GM21381 (cell line): Measurements from ENCODE around the gene APBA1.
"Not testable (repeated sequence)": the region's sequence is repeated elsewhere in the genome, so short reads cannot be mapped to it uniquely, and the experiment has no call there.

ENCODE experiments used
- ATAC-seq: cut with Tn5 transposase; IDR thresholded peaks from one replicate; pipeline ENCODE4 v1.9.1; 2021; ENCODE audit warnings: mild to moderate bottlenecking, moderate library complexity; ENCODE audit not compliant: unreplicated experiment

The APBA1 gene

DNA sequence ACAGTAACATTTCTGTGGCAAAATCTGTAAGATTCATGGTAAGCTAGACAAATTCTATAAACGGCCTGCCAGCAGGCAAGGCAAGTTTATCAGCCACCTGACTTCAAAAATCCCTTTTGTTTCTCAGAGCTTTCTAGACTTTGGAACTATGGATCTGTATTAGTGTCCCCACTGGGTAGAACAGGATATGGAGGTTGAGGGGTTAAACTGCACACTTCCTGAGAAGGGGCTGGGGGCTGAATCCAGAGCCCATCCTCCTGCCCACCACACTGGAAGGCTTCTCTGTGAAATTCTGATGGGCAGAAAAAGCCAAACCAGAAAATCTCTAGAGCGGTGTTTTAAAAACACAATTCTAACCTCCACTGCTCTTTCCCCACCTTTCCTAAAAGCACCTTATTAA is 218.4 kb downstream of the APBA1 start:
- ATAC-seq: no peak

DNA sequence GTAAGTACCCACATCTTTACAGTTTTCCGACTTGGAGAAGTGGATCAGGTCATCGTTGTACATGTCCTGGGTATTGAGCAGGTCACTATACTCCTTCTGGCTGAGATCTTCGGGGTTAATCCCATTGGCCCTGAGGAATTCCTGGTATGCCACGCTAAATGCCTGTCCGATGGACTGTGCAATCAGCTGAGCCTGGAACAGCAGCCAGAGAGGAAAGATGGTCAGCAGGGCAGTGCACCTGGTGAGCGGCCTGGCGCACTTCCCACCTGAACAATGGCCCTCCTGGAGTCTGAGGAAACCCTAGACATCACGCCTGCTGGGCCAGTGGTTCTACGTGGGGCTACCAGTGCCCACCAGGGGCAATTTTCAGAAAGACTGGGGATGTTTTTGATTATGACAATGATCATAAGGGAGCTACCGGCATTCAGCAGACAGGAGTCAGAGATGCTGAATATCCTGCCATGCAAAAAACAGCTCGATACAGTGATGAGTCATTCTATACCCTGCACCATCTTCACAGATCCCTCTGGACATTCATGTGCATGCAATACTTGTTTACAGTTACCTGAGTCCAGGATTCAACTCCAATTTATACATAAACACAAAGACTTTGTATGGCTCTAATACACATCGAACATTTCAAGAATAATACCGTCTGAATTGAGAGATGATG is 219.9 kb downstream of the APBA1 start:
- ATAC-seq: no peak

DNA sequence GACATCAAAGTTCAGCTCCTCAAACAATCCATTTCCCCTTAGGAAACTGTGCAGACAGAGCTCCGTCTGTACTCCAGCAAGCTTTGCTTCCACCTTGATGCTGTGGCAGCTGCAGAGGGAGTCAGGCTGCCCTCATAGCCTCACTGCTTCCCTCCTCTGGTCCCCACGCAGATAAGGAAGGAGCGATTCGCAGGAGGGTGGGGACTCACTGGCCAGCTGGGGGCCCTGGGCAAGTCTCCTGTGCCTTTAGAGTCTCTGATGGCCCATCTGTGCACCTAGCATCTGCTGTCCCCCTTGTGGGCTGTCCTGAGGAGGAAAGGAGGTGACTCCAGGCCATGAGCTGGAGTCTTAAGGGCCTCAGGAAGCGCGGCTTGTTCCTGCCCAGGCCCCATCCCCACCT is 225.7 kb downstream of the APBA1 start:
- no peak for ATAC-seq

DNA sequence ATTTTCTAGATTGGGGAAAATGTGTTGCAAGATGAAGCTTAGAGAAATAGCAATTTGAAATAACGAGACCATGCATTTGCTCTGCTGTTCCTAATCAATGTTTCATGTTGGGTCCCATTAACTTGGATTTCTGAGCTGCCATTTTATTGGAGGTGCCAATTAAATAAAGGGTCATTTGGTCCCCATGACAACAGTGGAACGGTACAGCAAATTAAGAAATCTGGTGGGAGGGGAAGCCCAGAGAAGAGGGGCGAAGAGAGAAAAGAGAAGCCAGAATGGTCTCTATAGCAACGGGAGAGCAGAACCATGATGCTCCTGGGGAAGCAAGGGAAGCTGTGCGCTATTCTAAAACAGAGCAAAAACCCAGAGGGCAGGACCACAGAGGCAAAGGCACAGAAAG is 226.9 kb downstream of the APBA1 start:
- ATAC-seq: no peak

DNA sequence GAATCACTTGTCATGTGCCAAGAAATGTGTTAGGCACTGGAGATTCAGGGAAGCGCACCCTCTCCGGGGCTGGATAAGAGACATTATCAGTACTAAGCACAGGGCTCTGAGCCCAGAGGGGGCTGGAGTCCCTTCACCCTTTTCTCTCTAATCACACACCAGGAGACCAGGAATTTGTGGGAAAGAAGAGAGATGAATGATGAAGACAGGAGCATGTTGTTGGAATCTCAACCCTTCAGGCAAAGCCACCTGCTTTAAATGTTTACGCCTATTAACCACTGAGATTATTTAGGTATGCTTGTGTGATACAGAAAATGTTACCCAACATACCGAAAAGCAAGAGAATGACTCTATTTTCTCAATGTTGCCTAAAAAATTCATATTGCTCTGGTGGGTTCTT is 227.4 kb downstream of the APBA1 start:
- no peak for ATAC-seq

DNA sequence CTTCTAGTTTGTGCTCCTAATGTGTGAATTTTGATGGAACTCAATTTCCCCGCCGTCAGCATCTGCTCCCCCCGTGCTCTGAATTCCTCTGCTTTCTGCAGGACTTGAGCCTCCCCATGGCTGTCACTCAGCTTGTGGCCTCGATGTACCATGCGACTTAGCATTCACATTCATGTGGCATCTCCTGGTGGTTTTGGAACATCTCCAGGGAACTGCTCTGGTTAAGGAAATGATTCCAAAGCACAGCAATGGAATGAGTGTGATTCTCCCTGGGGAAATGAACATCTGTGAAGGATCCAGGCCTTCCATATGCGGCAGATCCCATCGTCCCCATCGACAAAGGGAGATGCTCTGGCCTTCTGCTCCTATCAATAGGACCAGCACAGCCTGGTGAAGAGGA is 228.2 kb downstream of the APBA1 start:
- no peak for ATAC-seq

DNA sequence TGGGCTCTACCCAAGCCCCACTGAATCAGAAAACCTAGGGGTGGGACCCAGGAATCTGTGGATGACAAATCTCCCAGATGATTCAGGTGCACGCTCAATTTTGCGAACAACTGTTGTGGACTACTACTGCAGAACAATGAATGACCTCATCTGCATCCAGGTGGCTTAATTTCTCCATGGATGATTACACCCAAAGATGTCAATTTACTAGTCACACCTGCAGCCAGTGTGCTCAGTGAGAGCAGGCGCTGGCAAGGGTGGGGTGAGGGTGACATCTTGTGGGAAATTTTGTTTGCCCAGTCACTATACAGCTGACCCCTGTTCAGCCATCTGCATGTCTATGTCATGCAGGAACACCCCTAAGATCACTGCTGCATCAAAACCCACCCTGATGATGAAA is 229.0 kb downstream of the APBA1 start:
- ATAC-seq: no peak

DNA sequence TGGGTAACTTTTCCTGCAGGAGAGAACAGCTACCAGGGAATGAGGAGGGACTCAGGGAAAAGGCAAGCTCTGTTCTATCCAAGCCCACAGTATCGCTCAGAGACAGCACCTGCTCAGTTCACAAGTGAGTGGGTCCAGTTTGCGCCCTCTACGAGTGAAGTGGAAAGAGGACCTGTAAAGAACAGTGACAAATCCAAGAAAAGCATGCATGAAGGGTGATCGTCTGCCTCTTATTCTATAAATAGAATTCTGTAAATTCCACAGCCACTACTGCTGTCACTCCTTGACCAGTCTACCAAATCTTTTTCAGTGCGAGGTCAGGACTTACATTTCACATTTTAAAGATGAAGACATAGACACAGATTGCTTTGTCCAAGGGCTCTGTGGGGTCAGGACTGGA is 229.7 kb downstream of the APBA1 start:
- no peak for ATAC-seq

DNA sequence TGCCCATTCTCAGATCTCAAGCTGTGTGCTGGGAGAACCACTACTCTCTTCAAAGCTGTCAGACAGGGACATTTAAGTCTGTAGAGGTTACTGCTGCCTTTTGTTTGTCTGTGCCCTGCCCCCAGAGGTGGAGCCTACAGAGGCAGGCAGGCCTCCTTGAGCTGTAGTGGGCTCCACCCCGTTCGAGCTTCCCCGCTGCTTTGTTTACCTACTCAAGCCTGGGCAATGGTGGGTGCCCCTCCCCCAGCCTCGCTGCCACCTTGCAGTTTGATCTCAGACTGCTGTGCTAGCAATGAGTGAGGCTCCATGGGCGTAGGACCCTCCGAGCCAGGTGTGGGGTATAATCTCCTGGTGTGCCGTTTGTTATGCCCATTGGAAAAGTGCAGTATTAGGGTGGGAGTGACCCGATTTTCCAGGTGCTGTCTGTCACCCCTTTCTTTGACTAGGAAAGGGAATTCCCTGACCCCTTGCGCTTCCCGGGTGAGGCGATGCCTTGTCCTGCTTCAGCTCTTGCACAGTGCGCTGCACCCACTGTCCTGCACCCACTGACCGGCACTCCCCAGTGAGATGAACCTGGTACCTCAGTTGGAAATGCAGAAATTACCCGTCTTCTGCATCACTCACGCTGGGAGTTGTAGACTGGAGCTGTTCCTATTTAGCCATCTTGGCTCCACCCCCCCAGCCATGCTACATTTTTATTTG is 231.8 kb downstream of the APBA1 start:
- ATAC-seq: not testable (repeated sequence)

DNA sequence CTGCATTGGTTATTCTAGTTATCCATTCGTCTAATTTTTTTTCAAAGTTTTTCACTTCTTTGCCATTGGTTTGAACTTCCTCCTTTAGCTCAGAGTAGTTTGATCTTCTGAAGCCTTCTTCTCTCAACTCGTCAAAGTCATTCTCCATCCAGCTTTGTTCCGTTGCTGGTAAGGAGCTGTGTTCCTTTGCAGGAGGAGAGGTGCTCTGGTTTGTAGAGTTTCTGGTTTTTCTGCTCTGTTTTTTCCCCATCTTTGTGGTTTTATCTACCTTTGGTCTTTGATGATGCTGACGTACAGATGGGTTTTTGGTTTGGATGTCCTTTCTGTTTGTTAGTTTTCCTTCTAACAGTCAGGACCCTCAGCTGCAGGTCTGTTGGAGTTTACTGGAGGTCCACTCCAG is 232.5 kb downstream of the APBA1 start:
- not testable (repeated sequence) for ATAC-seq

DNA sequence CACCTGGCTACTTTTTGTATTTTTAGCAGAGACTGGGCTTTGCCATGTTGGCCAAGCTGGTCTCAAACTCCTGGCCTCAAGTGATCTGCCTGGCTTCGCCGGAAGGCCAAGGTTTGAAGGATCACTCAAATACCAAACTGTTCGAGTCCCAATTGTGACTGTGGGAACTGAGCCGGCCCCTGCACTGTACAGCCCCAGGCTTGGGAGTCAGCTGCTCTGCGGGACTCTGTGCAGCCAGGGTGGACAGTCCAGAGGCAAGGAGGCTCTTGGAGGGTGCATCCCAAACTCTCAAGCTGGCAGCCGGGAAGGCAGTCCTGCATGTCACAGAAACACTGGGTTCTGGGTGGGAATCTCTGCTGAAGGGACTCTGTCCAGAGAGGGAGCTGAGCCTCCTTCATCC is 238.2 kb downstream of the APBA1 start:
- no peak for ATAC-seq

DNA sequence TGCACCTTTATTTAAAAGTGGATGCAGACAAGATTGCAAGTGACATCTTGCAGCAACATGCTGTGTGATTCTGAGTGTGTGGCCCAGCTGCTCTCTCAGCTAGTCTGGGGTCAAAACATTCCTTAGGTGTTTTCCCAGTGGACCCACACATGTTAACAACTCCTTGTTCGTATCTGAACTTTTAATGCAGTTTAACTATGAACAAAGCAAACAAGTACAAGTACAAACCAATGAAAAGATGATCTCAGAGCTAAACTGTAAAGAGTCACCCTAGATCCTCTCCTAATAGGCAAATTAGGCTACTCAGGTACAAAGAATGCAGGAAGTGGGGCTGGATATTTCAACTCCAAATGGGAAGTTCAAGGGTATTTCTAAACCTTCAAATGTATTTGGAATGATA is 238.8 kb downstream of the APBA1 start:
- ATAC-seq: no peak

DNA sequence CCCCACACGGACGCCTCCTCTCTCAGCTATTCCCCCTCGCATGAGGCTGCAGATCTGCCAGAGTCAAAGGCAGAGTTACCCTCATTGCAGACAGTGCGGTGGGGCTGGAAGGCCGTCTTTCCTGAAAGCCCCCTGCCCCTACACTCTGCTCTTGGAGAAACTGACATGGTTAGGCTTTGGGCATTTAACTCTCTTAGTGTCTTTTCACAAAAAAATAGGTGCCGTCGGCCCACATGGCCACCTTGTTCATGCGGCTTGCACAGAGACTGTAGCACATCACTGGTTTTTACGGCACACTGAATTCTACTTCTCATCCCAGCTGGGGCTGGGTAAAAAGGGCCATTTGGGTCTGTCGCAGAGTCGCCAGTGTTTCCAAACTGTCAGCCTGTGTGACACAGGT is 239.5 kb downstream of the APBA1 start:
- ATAC-seq: no peak

DNA sequence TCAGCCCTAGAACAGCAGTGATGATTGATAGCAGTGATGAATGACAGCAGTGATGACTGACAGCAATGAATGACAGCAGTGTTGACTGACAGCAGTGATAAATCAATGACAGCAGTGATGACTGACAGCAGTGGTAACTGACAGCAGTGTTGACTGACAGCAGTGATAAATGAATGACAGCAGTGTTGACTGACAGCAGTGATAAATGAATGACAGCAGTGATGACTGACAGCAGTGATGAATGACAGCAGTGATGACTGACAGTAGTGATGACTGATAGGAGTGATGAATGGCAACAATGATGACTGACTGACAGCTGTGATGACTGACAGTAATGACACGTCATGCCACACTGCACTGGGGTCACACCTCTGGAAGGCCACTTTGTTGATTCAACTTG is 240.4 kb downstream of the APBA1 start:
- no peak for ATAC-seq

DNA sequence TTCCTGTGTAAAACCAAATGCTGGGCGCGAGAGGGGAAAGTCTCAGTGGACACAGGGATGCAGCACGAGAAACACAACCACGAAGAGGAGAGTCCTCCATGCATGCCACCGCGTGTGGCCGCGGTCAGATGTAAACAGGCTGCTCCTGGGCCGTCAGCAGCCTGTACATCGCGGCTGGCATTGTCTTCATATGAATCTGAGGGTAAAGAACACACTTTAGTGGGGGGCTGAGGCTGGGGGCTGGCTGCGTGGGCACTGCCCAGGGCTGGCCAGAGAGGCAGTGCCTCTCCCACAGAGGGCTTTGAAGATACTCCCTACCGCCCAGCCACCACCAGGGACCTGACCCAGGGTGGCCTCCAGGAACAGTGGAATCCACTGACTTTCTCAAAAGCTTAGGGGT is 241.0 kb downstream of the APBA1 start:
- no peak for ATAC-seq

DNA sequence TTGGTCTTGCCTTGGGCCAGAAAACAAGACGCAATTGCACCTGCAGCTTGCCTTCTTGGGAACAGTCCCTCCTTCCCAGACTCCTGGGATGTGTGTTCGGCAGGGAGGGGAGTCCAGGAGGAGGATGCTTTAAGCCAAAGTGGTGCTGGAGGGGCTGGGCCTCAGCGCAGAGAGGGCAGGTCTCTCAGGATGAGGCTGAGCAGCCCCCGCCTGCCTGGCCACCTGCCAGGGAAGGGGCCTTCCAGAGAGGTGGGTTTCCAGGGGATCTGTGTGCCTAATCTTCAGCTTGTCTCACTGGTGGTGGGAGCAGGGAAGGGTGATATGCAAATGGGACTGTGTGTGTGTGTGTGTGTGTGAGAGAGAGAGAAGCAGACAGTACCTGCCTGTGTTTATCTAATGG is 242.0 kb downstream of the APBA1 start:
- no peak for ATAC-seq

DNA sequence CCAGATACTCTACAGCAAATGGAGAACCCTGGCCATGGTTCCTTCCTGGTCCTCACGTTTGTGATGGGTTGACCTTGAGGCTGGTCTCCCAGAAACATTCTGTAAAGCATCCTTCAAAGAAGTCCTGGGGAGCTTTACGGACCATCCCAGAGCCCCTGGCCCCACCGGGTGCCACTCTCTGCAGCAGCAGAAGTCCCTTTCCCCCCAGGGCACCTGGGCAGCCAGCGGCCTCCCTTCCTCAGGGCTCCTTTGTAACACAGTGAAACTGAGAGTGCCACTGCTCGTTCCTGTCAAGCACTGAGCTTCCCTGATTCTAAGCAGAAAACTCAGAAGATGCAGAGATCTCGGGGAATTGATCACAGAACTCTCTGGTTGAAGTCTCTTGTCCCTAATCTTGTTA is 242.9 kb downstream of the APBA1 start:
- no peak for ATAC-seq

DNA sequence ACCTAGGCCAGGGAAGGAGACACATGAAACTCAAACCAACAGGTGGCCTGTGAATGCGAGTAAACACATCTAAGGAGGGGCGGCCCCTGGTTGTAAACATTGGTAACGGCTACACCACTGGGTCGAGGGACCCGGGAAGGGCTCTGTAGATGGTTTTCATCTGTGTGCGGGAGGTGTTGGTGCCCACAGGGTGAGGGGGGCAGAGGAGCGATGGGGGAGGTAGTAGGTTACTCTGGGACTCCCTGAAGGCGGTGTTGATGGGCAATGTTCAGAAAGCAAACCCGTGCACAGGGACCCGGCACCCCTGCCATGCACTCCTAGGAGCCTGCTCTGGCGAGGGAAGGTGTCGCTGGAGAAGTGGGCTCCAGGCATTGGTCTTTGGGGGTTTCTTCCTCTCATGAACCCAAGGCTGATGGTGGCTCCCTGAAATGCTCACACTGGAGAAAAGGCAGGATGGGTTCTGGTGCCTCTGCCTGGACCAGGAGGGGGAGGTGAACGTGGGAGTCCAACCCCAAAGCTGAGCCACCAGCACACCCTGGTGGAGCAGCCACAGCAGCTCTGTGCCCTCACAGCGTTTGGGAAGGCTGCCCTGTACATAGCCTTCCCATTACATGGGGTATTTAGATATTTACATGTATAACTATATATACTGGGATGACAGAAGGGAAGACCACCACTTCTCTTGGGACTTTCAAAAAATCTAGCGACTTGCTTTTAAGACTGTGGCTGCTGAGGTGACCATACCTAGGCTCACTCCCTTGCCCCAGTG is 244.0 kb downstream of the APBA1 start:
- no peak for ATAC-seq

DNA sequence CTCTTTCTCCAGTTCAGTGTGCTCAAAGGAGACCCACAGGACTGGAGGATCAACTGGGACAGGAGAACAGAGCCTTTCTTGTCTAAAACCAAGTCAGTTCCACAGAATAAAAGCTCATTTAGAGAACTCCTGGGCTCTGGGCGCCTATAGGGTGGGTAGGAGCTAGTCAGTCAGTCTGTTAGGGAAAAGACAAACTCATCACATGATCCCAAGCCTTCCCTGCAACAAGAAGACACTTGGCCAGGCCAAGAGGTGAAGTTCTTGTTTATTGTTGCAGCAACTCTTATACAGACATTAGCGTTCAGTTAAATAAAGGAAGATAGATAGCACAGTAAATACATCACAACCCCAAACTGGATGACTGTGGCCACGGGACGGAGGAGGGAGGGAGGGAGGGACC is 244.9 kb downstream of the APBA1 start:
- ATAC-seq: no peak

DNA sequence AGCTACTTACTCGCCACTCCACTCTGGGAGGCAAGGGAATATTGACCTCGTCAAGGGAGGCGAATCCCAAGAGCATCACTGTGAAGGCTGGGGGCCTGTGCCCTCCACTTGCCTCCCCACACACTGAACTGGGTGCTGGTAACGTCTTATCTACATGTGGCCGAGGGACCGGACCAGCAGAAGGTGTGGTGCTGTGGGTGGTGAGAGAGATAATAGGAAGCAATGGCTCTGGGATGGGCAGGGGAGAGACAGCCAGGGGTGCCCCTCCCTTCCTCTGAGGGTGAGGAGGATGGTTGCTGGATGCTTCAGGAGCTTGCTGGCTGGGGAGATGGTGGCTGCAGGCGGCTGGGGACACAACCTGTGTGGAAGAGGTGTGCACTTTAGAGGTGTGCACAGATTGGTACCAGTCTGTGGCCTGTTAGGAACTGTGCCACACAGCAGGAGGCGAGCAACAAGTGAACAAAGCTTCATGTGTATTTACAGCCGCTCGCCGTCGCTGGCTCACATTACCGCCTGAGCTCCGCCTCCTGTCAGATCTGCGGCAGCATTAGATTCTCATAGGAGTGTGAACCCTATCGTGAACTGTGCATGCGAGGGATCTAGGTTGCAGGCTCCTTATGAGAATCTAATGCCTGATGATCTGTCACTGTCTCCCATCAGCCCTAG is 246.9 kb downstream of the APBA1 start:
- ATAC-seq: no peak

DNA sequence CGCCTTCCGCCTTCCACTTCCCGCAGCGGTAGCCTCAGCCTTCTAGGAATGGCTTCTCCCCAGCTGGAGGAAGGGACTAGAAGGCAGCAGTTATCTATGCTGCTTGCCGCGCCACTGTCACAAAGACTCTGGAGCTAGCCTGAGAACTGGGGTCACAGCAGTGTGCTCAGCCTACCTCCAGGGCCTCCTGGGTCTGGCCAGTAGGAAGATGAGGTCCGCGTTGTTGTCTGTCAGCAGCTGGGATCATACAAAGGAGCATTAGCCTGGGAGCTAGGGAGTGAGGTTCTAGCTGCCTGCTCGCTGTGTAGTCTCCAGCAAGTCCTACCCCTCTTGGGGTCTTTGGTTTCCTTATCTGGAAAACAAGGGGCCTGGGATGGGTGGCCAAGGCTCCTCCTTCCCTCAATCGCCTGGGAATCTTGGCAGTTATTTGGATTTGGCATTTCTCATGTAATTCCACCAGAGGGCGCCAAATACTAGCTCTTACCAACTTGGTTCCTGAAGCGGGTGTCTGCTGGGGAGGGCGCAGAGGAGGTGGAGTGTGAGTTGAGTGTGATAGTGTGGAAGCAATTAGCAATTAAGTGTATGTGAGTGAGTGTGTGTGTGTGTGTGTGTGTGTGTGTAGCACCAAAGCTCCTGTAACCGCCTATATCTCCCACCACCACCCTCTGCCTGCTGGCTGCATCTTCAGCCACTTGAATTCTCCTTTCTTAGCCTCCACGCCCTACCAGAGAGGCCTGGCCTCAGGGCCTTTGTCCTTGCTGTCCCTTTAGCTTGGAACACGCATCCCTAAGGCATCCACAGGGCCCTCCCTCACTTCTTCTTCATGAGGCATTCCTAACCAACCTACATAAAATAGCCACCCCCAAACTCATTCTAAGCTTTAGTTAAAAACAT is 250.0 kb downstream of the APBA1 start:
- ATAC-seq: no peak
